Measurements from ENCODE around the gene TRPC6.
"Not testable (repeated sequence)": the region's sequence is repeated elsewhere in the genome, so short reads cannot be mapped to it uniquely, and the experiment has no call there.

The TRPC6 gene

DNA sequence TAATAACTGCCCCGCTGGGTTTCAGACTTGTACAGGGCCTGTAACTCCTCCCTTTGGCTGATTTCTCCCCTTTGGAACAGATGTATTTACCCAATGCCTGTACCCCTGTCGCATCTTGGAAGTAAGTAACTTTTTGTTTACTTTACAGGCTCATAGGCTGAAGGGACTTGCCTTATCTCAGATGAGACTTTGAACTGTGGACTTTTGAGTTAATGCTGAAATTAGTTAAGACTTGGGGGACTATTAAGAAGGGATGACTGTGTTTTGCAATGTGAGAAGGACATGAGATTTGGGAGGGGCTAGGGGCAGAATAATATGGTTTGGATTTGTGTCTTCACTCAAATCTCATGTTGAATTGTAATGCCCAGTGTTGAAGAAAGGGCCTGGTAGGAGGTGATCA, 62.0 kb downstream of the TRPC6 start:
- DNase-seq (ENCODE audit: low spot score): no peak

GRCh38 chr11:101516546-101516945, 67.3 kb downstream of the TRPC6 start:
- no peak for DNase-seq (ENCODE audit: low spot score)

DNA sequence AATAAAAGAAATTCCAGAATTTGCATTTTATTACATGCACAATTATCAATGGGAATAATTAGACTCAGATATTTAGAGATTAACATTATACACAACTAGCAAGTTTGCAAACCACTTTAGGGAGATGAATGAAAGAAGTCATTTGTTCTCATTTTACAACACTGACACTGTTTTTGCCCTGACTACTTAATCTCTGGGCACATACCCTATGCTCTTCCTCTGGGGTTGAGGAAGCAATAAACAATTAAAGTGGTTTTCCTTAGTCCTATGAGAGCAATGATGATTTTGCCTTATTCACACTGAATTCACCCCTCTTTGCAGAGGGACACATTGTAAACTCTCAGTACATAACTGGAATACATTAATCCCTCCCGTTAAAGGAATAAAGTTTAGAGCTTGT, 72.7 kb downstream of the TRPC6 start:
- DNase-seq (ENCODE audit: low spot score): no peak

GRCh38 chr11:101510591-101510990, 73.2 kb downstream of the TRPC6 start:
- DNase-seq (ENCODE audit: low spot score): no peak

- no peak for DNase-seq (ENCODE audit: low spot score)
These were observed 73.9 kb downstream of the TRPC6 start for GRCh38 chr11:101509922-101510321.

GRCh38 chr11:101508370-101508769, 75.4 kb downstream of the TRPC6 start:
- DNase-seq (ENCODE audit: low spot score): no peak

- no peak for DNase-seq (ENCODE audit: low spot score)
These were observed 84.9 kb downstream of the TRPC6 start for GRCh38 chr11:101498891-101499290.

GRCh38 chr11:101497291-101497690, 86.5 kb downstream of the TRPC6 start:
- DNase-seq (ENCODE audit: low spot score): no peak

GRCh38 chr11:101487775-101488174, 96.0 kb downstream of the TRPC6 start:
- no peak for DNase-seq (ENCODE audit: low spot score)

GRCh38 chr11:101482556-101483124, 101.2 kb downstream of the TRPC6 start:
- no peak for DNase-seq (ENCODE audit: low spot score)

GRCh38 chr11:101478587-101479369, 105.0 kb downstream of the TRPC6 start:
- DNase-seq (ENCODE audit: low spot score): no peak

DNA sequence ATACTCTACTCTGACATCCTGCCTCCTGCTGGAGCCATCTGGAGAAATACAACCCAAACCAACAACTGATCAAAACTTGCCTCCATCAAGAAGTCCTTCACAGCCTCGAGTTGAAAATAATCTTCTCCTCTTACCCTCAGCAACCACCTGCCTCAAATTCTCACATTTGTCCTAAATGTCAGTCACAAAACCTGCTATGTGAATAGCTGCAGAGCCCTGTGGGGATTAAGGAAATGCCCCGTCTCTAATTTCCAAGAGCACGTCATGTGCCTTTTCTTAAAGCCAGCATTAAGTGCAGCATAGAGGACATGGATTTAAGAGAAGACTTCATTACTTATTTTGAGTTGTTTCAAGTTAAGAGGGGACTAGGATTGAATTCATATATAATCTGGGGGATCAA, 105.9 kb downstream of the TRPC6 start:
- DNase-seq (ENCODE audit: low spot score): no peak

DNA sequence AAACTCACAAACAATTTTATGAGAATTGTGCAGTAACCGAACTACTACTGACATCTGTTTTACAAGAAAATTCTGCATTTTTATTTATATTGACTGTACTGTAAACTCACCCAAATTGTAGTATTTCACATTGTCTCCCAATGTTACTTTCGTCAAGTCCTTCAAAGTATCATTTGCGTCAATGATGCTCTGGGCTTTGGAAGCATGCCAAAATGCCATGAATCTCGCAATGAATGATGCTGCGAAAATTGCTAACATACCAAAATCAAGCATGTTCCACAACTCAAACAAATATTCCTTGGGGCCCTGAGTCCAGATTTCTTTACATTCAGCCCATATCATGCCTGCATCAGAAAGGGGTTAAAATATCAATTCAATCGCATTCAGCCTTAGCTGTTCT, 107.6 kb downstream of the TRPC6 start:
- DNase-seq (ENCODE audit: low spot score): no peak

GRCh38 chr11:101475699-101476098, 108.1 kb downstream of the TRPC6 start:
- DNase-seq (ENCODE audit: low spot score): no peak

GRCh38 chr11:101474666-101475065, 109.1 kb downstream of the TRPC6 start:
- no peak for DNase-seq (ENCODE audit: low spot score)

GRCh38 chr11:101470881-101471520, 112.8 kb downstream of the TRPC6 start:
- no peak for DNase-seq (ENCODE audit: low spot score)

- no peak for DNase-seq (ENCODE audit: low spot score)
These were observed 113.4 kb downstream of the TRPC6 start for GRCh38 chr11:101470419-101470818.

- DNase-seq (ENCODE audit: low spot score): no peak
These were observed 117.5 kb downstream of the TRPC6 start for GRCh38 chr11:101466352-101466751.

DNA sequence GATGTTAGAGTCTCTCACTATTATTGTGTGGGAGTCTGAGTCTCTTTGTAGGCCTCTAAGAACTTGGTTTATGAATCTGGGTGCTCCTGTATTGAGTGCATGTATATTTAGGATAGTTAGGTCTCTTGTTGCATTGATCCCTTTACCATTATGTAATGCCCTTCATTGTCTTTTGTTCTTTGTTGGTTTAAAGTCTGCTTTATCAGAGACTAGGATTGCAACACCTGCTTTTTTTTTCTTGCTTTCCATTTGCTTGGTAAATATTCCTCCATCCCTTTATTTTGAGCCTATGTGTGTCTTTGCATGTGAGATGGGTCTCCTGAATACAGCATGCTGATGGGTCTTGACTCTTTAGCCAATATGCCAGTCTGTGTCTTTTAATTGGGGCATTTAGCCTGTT, 119.4 kb downstream of the TRPC6 start:
- not testable (repeated sequence) for DNase-seq (ENCODE audit: low spot score)

GRCh38 chr11:101459020-101459419, 124.8 kb downstream of the TRPC6 start:
- no peak for DNase-seq (ENCODE audit: low spot score)

GRCh38 chr11:101458161-101458560, 125.6 kb downstream of the TRPC6 start:
- no peak for DNase-seq (ENCODE audit: low spot score)

DNA sequence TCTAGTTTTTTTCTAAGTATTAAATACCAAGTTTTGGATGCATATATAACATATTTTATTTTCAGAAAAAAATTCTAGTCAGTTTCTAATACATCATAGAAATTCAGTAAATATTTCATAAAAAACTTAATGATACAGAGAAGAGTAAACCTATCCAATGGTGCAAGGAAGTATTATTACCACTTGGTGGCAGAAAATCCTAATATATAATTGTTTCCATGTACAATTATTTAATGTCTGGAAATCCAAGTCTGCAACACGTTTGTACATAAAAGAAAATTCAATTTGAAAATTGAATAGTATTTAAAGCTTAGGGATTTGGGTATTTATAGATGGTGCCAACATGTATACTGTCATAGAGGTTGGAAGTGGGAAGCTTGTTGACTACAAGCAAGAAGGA, 127.0 kb downstream of the TRPC6 start:
- DNase-seq (ENCODE audit: low spot score): no peak

GRCh38 chr11:101453682-101454081, 130.1 kb downstream of the TRPC6 start:
- DNase-seq (ENCODE audit: low spot score): no peak

Data from HuH-7.5 (cell line).